GM23248 (cell line): ENCODE measurements around the gene TMEM204. TPM values are rescaled to one million over a fixed set of nuclear protein-coding genes. Genes with fewer than 3 reads are reported as not detected.

ENCODE experiments used
- DNase-seq: peaks from one replicate; pipeline ENCODE4 v3.0.0-alpha.2; 2015
- H2AFZ ChIP-seq: fragments of 200-600 bp; sonication (generic); 2 replicates; pipeline ENCODE4 v1.6.1; 2016; ENCODE audit warnings: antibody characterized with exemption
- H3F3A ChIP-seq: fragments of 200-600 bp; sonication (generic); 2 replicates; pipeline ENCODE4 v1.6.1; 2016; ENCODE audit warnings: mild to moderate bottlenecking, antibody characterized with exemption, mixed run types; ENCODE audit not compliant: insufficient read depth
- H3K27ac ChIP-seq: fragments of 200-600 bp; sonication (generic); 2 replicates; pipeline ENCODE4 v1.5.1; 2016; ENCODE audit warnings: mild to moderate bottlenecking
- H3K27me3 ChIP-seq: fragments of 200-600 bp; sonication (generic); replicated peaks from 2 replicates; pipeline ENCODE4 v1.6.1; 2016; ENCODE audit warnings: mild to moderate bottlenecking; ENCODE audit not compliant: insufficient read depth
- H3K36me3 ChIP-seq: fragments of 200-600 bp; sonication (generic); 2 replicates; pipeline ENCODE4 v1.6.1; 2016; ENCODE audit warnings: low read depth, mild to moderate bottlenecking
- H3K4me1 ChIP-seq: fragments of 200-600 bp; sonication (generic); 2 replicates; pipeline ENCODE4 v1.6.1; 2016; ENCODE audit warnings: mild to moderate bottlenecking; ENCODE audit not compliant: insufficient read depth
- H3K4me2 ChIP-seq: fragments of 200-600 bp; sonication (generic); one replicate; pipeline ENCODE4 v1.6.1; 2016; ENCODE audit warnings: mild to moderate bottlenecking; ENCODE audit not compliant: unreplicated experiment
- H3K4me3 ChIP-seq: fragments of 200-600 bp; sonication (generic); 2 replicates; pipeline ENCODE4 v1.5.1; 2016; ENCODE audit warnings: mild to moderate bottlenecking
- H3K79me2 ChIP-seq: fragments of 200-600 bp; sonication (generic); 2 replicates; pipeline ENCODE4 v1.6.1; 2016; ENCODE audit warnings: mild to moderate bottlenecking; ENCODE audit not compliant: insufficient read depth
- H3K9ac ChIP-seq: fragments of 200-600 bp; sonication (generic); 2 replicates; pipeline ENCODE4 v1.6.1; 2016; ENCODE audit warnings: mild to moderate bottlenecking
- H3K9me2 ChIP-seq: fragments of 200-600 bp; sonication (generic); 2 replicates; pipeline ENCODE4 v1.6.1; 2016; ENCODE audit warnings: mixed run types, mild to moderate bottlenecking, moderate library complexity; ENCODE audit not compliant: insufficient read depth
- H3K9me3 ChIP-seq: fragments of 200-600 bp; sonication (generic); one replicate; pipeline ENCODE4 v1.6.1; 2017; ENCODE audit warnings: low read depth
- H4K20me1 ChIP-seq: fragments of 200-600 bp; sonication (generic); 2 replicates; pipeline ENCODE4 v1.6.0; 2016; ENCODE audit not compliant: insufficient read depth
- EZH2 ChIP-seq: fragments of 200-600 bp; sonication (generic); IDR thresholded peaks from 2 replicates; pipeline ENCODE4 v1.6.1; 2018; ENCODE audit warnings: antibody characterized with exemption, mild to moderate bottlenecking; ENCODE audit not compliant: insufficient read depth, poor library complexity, severe bottlenecking
- EZH2phosphoT487 ChIP-seq: fragments of 200-600 bp; sonication (generic); IDR thresholded peaks from 2 replicates; pipeline ENCODE4 v1.6.1; 2018; ENCODE audit warnings: antibody characterized with exemption, moderate library complexity, mild to moderate bottlenecking, low read depth; ENCODE audit not compliant: insufficient read depth
- WGBS, 2 experiments: methylation state at CpG; one replicate each; pipeline ENCODE4 v1.1.6; 2015 to 2017; ENCODE audit warnings: low lambda C conversion rate in 2 of 2, low coverage in 1 of 2; ENCODE audit errors: missing lambda C conversion rate in 2 of 2; 5-methylcytosine and 5-hydroxymethylcytosine counted together
- in situ Hi-C: fragments of 300-500 bp; cut with MboI; formaldehyde crosslinking; loops from 2 replicates; pipeline ENCODE4 v1.15.0; 2020
- polyA plus RNA-seq: library from polyadenylated mRNA; unstranded; fragments of >200 nt; fragmentation: Nextera tagmentation; extraction: Ambion mirVana; gene quantifications from 2 replicates; pipeline ENCODE4 v1.2.1, GENCODE V29; 2016
- total RNA-seq: library from RNA; depleted of rRNA; stranded (reverse); fragments of >200 nt; shearing (Covaris generic); gene quantifications from 2 replicates; pipeline ENCODE4 v1.2.3, GENCODE V29; 2014

Gene TMEM204
- total and polyA plus RNA-seq, 2 experiments from 2014 or later: 26.0 to 40.0 TPM

DNA sequence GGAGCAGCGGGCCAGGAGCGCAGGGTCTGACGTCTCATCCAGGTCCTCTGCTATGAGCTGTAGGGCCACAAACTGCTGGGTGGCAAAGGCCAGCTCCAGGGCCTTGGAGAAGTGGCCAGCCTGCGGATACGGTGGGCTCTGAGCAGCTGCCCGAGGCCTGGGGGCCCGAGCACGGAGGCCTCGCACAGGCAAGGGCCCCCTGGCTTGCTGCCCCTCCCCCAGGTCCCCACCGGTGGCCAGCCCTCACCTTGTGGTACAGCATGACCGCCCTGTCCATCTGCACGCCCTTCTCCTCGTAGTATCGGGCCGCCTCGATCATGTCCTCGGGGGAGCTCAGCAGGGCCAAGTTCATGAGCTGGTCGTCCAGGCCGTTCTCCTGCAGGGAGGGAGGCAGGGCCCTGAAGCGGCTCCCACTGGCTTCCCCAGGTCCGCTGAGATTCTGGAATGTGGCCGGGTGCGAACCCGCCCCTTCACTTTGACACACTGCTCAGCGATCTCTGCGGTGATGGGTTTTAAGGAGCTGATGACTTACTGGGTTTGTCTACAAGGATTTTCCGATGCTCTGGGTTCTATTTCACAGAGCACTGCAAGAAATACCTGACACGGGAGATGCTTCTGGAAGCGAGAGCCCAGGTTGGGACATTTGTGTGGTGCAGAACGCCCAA lies 9.8 kb upstream of the TMEM204 start:
- TF ChIP-seq EZH2phosphoT487: no peak
- TF ChIP-seq EZH2: no peak
- 90 to 94% methylated on average over 23 to 30 of the region's 30 CpGs for WGBS, 2 experiments
- no peaks in the 10 kb centered on the region for H3K79me2 ChIP-seq
- no peaks in the 10 kb centered on the region for H3F3A ChIP-seq
- no peaks in the 10 kb centered on the region for H3K9me3 ChIP-seq
- no peak overlapping the region for H3K4me3 ChIP-seq
- no peaks in the 10 kb centered on the region for H3K9me2 ChIP-seq
- no peaks in the 10 kb centered on the region for H3K36me3 ChIP-seq
- in situ Hi-C loops: no loop called here
- H2AFZ ChIP-seq: no peak overlapping the region
- no peak overlapping the region for H3K27ac ChIP-seq
- no peak overlapping the region for H3K9ac ChIP-seq
- no peaks in the 10 kb centered on the region for H3K27me3 ChIP-seq
- no peaks in the 10 kb centered on the region for H4K20me1 ChIP-seq
- H3K4me2 ChIP-seq: no peak overlapping the region
- H3K4me1 ChIP-seq: no peaks in the 10 kb centered on the region
- no peak for DNase-seq

DNA sequence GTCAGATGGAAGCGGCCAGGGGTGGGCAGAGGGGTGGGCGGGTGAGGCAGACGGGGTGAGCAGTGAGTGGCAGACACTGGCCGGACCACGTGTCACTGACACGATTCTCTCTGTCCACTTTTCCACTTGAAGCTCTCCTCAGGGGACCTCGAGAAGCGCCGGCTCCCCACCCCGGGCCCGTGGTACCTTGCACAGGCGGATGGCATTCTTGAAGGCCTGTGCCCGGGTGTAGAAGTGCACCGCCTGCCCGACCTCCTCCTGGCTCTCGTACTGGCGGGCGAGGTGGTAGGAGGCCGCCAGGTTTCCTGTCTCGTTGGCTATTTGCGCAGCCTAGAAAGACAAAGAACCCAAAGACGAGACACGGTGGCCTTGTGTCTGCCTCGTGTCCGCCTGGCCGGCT lies 9.1 kb upstream of the TMEM204 start:
- Histone ChIP-seq H3K27me3 (no peaks in the 10 kb centered on the region), H3K4me2 (no peak overlapping the region), H4K20me1 (no peaks in the 10 kb centered on the region), H3K9ac (no peak overlapping the region), H3K4me3 (no peak overlapping the region), H3K36me3 (no peaks in the 10 kb centered on the region), H3K27ac (no peak overlapping the region), H3K4me1 (no peaks in the 10 kb centered on the region), H3K79me2 (no peaks in the 10 kb centered on the region), H3K9me2 (no peaks in the 10 kb centered on the region), H2AFZ (no peak overlapping the region), H3K9me3 (no peaks in the 10 kb centered on the region), H3F3A (no peaks in the 10 kb centered on the region)
- in situ Hi-C loops: no loop called here
- no peak for DNase-seq
- no peak for TF ChIP-seq EZH2
- TF ChIP-seq EZH2phosphoT487: no peak
- 94 to 97% methylated on average over 20 to 26 of the region's 26 CpGs for WGBS, 2 experiments

DNA sequence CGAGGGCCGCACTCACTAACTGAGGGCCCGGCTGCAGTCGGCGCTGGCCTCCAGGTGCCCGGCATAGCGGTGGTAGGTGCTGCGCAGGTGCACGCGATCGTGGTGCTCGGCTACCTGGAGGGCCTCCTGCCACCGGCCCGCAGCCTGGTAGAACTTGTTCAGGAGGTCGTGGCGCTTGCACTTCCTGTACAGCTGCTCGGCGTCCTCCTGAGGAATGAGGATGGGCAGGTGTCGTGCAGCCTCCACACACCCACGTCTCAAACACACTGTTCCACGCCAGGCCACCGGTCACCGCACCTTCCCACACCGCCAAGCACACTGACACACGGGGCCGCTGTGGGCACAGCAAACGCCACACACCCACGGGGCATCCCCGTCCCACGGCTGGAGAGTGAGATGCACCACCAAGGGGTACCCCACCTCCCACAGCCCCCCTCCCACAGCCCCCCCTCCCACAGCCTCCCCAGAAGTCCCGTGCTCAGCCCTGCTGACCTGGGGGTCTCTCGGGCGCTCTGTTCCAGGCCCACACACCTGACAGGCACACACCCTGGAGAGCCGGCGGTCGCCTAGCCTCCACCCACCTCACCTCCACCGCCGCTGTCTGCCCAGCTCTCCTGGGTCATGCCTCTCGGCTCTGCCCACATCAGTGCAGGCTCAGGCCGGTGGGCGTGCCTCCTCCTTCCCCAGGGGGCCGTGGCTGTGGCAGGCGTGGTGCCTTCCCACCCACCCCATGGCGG lies 7.4 kb upstream of the TMEM204 start:
- H3K27me3 ChIP-seq: no peaks in the 10 kb centered on the region
- no peaks in the 10 kb centered on the region for H3K9me3 ChIP-seq
- no peaks in the 10 kb centered on the region for H3K36me3 ChIP-seq
- H4K20me1 ChIP-seq: no peaks in the 10 kb centered on the region
- H3K4me1 ChIP-seq: peaks cover 10% of the 10 kb centered on the region; the same call in 1 of the 2 replicates
- TF ChIP-seq EZH2phosphoT487 (no peak), EZH2 (no peak)
- H3F3A ChIP-seq: peaks cover 5% of the 10 kb centered on the region; the same call in 1 of the 2 replicates
- H3K4me2 ChIP-seq: no peak overlapping the region
- no peaks in the 10 kb centered on the region for H3K79me2 ChIP-seq
- no peak overlapping the region for H3K27ac ChIP-seq
- H3K9ac ChIP-seq: no peak overlapping the region
- 91 to 95% methylated on average over 32 to 44 of the region's 44 CpGs for WGBS, 2 experiments
- no peak for DNase-seq
- H3K9me2 ChIP-seq: no peaks in the 10 kb centered on the region
- no peak overlapping the region for H3K4me3 ChIP-seq
- in situ Hi-C loops: no loop called here
- no peak overlapping the region for H2AFZ ChIP-seq

DNA sequence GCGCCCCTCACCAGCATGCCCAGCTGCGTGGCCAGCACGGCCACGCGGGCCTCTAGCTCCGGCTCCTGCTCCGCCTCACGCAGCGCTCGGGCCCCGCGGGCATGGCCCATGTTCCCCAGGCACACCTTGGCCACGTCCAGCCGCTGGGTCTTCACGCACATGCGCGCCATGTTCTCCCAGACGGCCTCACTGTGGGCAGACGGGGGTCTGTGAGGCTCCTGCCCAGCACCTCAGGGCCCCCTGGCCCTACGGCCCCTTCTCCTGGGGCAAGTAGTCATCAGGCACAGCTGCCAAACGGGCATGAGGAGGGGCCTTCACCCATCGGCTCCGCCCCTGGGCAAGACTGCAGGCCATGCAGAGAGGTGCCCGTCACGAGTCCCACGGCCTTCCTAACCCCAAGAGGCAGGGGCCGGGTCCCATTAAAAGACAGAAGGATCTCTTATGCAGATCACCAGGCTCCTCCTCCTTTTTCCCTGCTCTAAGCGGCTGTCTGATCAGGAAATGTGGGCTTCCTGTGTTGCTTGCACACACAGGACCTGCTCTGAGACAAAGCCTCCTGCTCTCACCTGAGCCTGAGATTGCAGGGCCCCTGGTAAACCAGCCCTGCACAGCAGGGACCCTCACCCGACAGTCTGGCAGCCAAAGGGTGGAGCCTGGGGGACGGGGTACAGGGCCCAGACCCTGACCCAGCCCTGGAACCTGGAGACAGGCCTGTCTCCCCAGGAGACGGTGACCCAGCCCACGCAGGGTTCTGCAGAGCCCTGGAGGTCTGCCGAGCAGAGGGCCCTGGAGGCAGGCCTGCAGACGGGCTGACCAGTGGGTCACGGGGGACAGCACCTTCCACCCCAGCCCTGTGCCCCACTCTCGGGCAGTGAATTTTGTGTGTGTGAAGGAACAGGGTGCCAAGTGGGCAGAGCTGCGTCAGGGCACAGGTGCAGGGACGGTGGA lies 6.6 kb upstream of the TMEM204 start:
- H3K9me3 ChIP-seq: no peaks in the 10 kb centered on the region
- no peak for TF ChIP-seq EZH2
- H3K4me1 ChIP-seq: peaks cover 17% of the 10 kb centered on the region
- H3K27me3 ChIP-seq: no peaks in the 10 kb centered on the region
- no peak overlapping the region for H3K27ac ChIP-seq
- no peaks in the 10 kb centered on the region for H3K79me2 ChIP-seq
- H3K4me2 ChIP-seq: no peak overlapping the region
- H3K9me2 ChIP-seq: no peaks in the 10 kb centered on the region
- H3K36me3 ChIP-seq: no peaks in the 10 kb centered on the region
- no peaks in the 10 kb centered on the region for H4K20me1 ChIP-seq
- in situ Hi-C loops: no loop called here
- no peak overlapping the region for H3K9ac ChIP-seq
- H3K4me3 ChIP-seq: no peak overlapping the region
- WGBS, 2 experiments: 89 to 92% methylated on average over 35 of the region's 38 CpGs
- H2AFZ ChIP-seq: no peak overlapping the region
- peaks cover 5% of the 10 kb centered on the region for H3F3A ChIP-seq
- DNase-seq: no peak
